Glutamatergic neuron (in vitro differentiated cells): ENCODE results near the gene TCFL5. TPM values are rescaled to one million over a fixed set of nuclear protein-coding genes. Genes with fewer than 3 reads are reported as not detected.

ENCODE experiments used
- DNase-seq: peaks from one replicate; pipeline ENCODE4 v3.0.0; 2022
- H3K27ac Mint-ChIP-seq: one replicate; pipeline ENCODE4 v1.8.0; 2020; ENCODE audit warnings: mild to moderate bottlenecking, mixed read lengths, inconsistent platforms; ENCODE audit not compliant: unreplicated experiment
- H3K27me3 Mint-ChIP-seq: one replicate; pipeline ENCODE4 v1.8.0; 2020; ENCODE audit warnings: mild to moderate bottlenecking, moderate library complexity, mixed read lengths, inconsistent platforms; ENCODE audit not compliant: unreplicated experiment
- H3K36me3 Mint-ChIP-seq: one replicate; pipeline ENCODE4 v1.8.0; 2020; ENCODE audit warnings: mild to moderate bottlenecking, mixed read lengths, inconsistent platforms; ENCODE audit not compliant: unreplicated experiment
- H3K4me1 Mint-ChIP-seq: one replicate; pipeline ENCODE4 v1.8.0; 2020; ENCODE audit warnings: mild to moderate bottlenecking, low read depth, mixed read lengths, inconsistent platforms; ENCODE audit not compliant: unreplicated experiment
- H3K4me3 Mint-ChIP-seq: one replicate; pipeline ENCODE4 v1.8.0; 2020; ENCODE audit warnings: mild to moderate bottlenecking, mixed read lengths, inconsistent platforms; ENCODE audit not compliant: unreplicated experiment
- H3K9me3 Mint-ChIP-seq: one replicate; pipeline ENCODE4 v1.8.0; 2020; ENCODE audit warnings: mild to moderate bottlenecking, moderate library complexity, mixed read lengths, inconsistent platforms; ENCODE audit not compliant: unreplicated experiment
- CTCF ChIP-seq: fragments of 200-600 bp; sonication (generic); IDR thresholded peaks from one replicate; pipeline ENCODE4 v1.5.0; 2021; ENCODE audit not compliant: partially characterized antibody, unreplicated experiment
- total RNA-seq: library from RNA; stranded (reverse); fragmentation: NEBNext Ultra II Directional; extraction: Animal tissue kit (Norgen Biotek cat#: 25700); gene quantifications from one replicate; pipeline ENCODE4 v1.2.1, GENCODE V29; 2021; ENCODE audit not compliant: unreplicated experiment

Gene TCFL5
- total RNA-seq, 1 donor from 2014 or later = 12.6 TPM

GRCh38 chr20:62800314-62801259 is 61.0 kb downstream of the TCFL5 start:
- Mint-ChIP-seq H3K4me1 (peaks cover 2% of the 10 kb centered on the region), H3K9me3 (peaks cover 6% of the 10 kb centered on the region), H3K4me3 (no peak overlapping the region), H3K27ac (no peak overlapping the region), H3K27me3 (peaks cover 15% of the 10 kb centered on the region), H3K36me3 (peaks cover 7% of the 10 kb centered on the region)
- no peak for DNase-seq
- TF ChIP-seq CTCF = no peak

- Mint-ChIP-seq H3K4me1 (peaks cover 2% of the 10 kb centered on the region), H3K9me3 (peaks cover 6% of the 10 kb centered on the region), H3K36me3 (peaks cover 7% of the 10 kb centered on the region), H3K27ac (no peak overlapping the region), H3K4me3 (no peak overlapping the region), H3K27me3 (peaks cover 15% of the 10 kb centered on the region)
- no peak for TF ChIP-seq CTCF
- no peak for DNase-seq
Observed at GRCh38 chr20:62799873-62800272, 61.7 kb downstream of the TCFL5 start.

- H3K4me1 Mint-ChIP-seq = peaks cover 2% of the 10 kb centered on the region
- peaks cover 6% of the 10 kb centered on the region for H3K9me3 Mint-ChIP-seq
- peaks cover 7% of the 10 kb centered on the region for H3K36me3 Mint-ChIP-seq
- H3K4me3 Mint-ChIP-seq = no peak overlapping the region
- no peak for TF ChIP-seq CTCF
- peaks cover 15% of the 10 kb centered on the region for H3K27me3 Mint-ChIP-seq
- no peak for DNase-seq
- H3K27ac Mint-ChIP-seq = no peak overlapping the region
Observed at GRCh38 chr20:62799459-62799858, 62.2 kb downstream of the TCFL5 start.

GRCh38 chr20:62799036-62799435 is 62.6 kb downstream of the TCFL5 start:
- Mint-ChIP-seq H3K36me3 (peaks cover 7% of the 10 kb centered on the region), H3K4me3 (no peak overlapping the region), H3K27ac (no peak overlapping the region), H3K27me3 (peaks cover 14% of the 10 kb centered on the region), H3K9me3 (peaks cover 5% of the 10 kb centered on the region), H3K4me1 (peaks cover 2% of the 10 kb centered on the region)
- TF ChIP-seq CTCF = no peak
- no peak for DNase-seq

GRCh38 chr20:62797671-62798532 is 63.7 kb downstream of the TCFL5 start:
- Mint-ChIP-seq H3K27me3 (peaks cover 13% of the 10 kb centered on the region), H3K27ac (peak overlapping the region; percentile 48), H3K4me3 (peak overlapping the region; percentile 80), H3K36me3 (peaks cover 7% of the 10 kb centered on the region), H3K4me1 (no peaks in the 10 kb centered on the region), H3K9me3 (peaks cover 4% of the 10 kb centered on the region)
- no peak for TF ChIP-seq CTCF
- no peak for DNase-seq
